H9 (cell line): ENCODE data around the gene RILPL2. TPM values are rescaled to one million over a fixed set of nuclear protein-coding genes. Genes with fewer than 3 reads are reported as not detected.

Source experiments
- DNase-seq: peaks from one replicate; pipeline ENCODE4 v3.0.0-alpha.2; 2017
- H2AFZ ChIP-seq: one replicate; pipeline ENCODE4 v1.6.1; 2013; ENCODE audit warnings: mild to moderate bottlenecking, low read length, control low read depth, moderate library complexity
- H2AK5ac ChIP-seq: 2 replicates; pipeline ENCODE4 v1.6.1; 2013; ENCODE audit warnings: low read length, control low read depth, mixed read lengths; ENCODE audit not compliant: insufficient read length
- H2BK120ac ChIP-seq: one replicate; pipeline ENCODE4 v1.6.1; 2013; ENCODE audit warnings: low read depth, mild to moderate bottlenecking, low read length, control low read depth, inconsistent platforms; ENCODE audit not compliant: poor library complexity, severe bottlenecking
- H2BK12ac ChIP-seq: 2 replicates; pipeline ENCODE4 v1.6.1; 2013; ENCODE audit warnings: low read length, control low read depth, mixed read lengths, low read depth; ENCODE audit not compliant: insufficient read length
- H2BK15ac ChIP-seq: 2 replicates; pipeline ENCODE4 v1.6.1; 2013; ENCODE audit warnings: low read depth, low read length, control low read depth
- H2BK20ac ChIP-seq: one replicate; pipeline ENCODE4 v1.6.1; 2013; ENCODE audit warnings: low read depth, mild to moderate bottlenecking, low read length, control low read depth, inconsistent platforms; ENCODE audit not compliant: poor library complexity, severe bottlenecking
- H2BK5ac ChIP-seq: 2 replicates; pipeline ENCODE4 v1.6.1; 2013; ENCODE audit warnings: low read length, control low read depth, mixed read lengths; ENCODE audit not compliant: insufficient read length
- H3K14ac ChIP-seq: 2 replicates; pipeline ENCODE4 v1.6.1; 2013; ENCODE audit warnings: low read length, control low read depth; ENCODE audit not compliant: insufficient read depth
- H3K18ac ChIP-seq: 2 replicates; pipeline ENCODE4 v1.6.1; 2013; ENCODE audit warnings: low read depth, mild to moderate bottlenecking, mixed read lengths, low read length, control low read depth; ENCODE audit not compliant: insufficient read length
- H3K23ac ChIP-seq: 2 replicates; pipeline ENCODE4 v1.6.1; 2013; ENCODE audit warnings: low read length, control low read depth, mixed read lengths, low read depth; ENCODE audit not compliant: insufficient read length
- H3K23me2 ChIP-seq: 2 replicates; pipeline ENCODE4 v1.6.1; 2013; ENCODE audit warnings: low read depth, mild to moderate bottlenecking, mixed read lengths, low read length, control low read depth; ENCODE audit not compliant: insufficient read length, poor library complexity, severe bottlenecking
- H3K27ac ChIP-seq: 2 replicates; pipeline ENCODE4 v1.5.1; 2013; ENCODE audit warnings: low read length, control low read depth, mixed read lengths, low read depth; ENCODE audit not compliant: insufficient read length
- H3K27me3 ChIP-seq: 2 replicates; pipeline ENCODE4 v1.6.1; 2013; ENCODE audit warnings: low read length, control low read depth, inconsistent platforms; ENCODE audit not compliant: insufficient read depth
- H3K4ac ChIP-seq: 2 replicates; pipeline ENCODE4 v1.6.1; 2013; ENCODE audit warnings: low read depth, mild to moderate bottlenecking, control low read depth, inconsistent platforms, low read length, moderate library complexity
- H3K4me1 ChIP-seq: 2 replicates; pipeline ENCODE4 v1.6.1; 2013; ENCODE audit warnings: low read length, control low read depth, inconsistent platforms; ENCODE audit not compliant: insufficient read depth
- H3K4me2 ChIP-seq: 2 replicates; pipeline ENCODE4 v1.6.1; 2013; ENCODE audit warnings: low read length, control low read depth, mixed read lengths; ENCODE audit not compliant: insufficient read length, insufficient read depth
- H3K56ac ChIP-seq: 2 replicates; pipeline ENCODE4 v1.6.1; 2013; ENCODE audit warnings: low read depth, mild to moderate bottlenecking, mixed read lengths, low read length, control low read depth; ENCODE audit not compliant: insufficient read length
- H3K79me1 ChIP-seq: 2 replicates; pipeline ENCODE4 v1.6.1; 2013; ENCODE audit warnings: low read depth, mild to moderate bottlenecking, moderate library complexity, low read length, control low read depth, inconsistent platforms; ENCODE audit not compliant: insufficient read depth, poor library complexity, severe bottlenecking
- H3K79me2 ChIP-seq: 2 replicates; pipeline ENCODE4 v1.6.1; 2013; ENCODE audit warnings: low read length, control low read depth, inconsistent platforms; ENCODE audit not compliant: insufficient read depth
- H3K9ac ChIP-seq: 2 replicates; pipeline ENCODE4 v1.6.1; 2013; ENCODE audit warnings: low read length, control low read depth, mixed read lengths; ENCODE audit not compliant: insufficient read length; ENCODE audit errors: extremely low read depth
- H3K9me3 ChIP-seq: one replicate; pipeline ENCODE4 v1.6.1; 2013; ENCODE audit warnings: low read depth, low read length, inconsistent platforms; ENCODE audit not compliant: control insufficient read depth
- H3T11ph ChIP-seq: one replicate; pipeline ENCODE4 v1.6.1; 2013; ENCODE audit warnings: mild to moderate bottlenecking, low read length, control low read depth, inconsistent platforms
- H4K20me1 ChIP-seq: one replicate; pipeline ENCODE4 v1.6.1; 2013; ENCODE audit not compliant: control insufficient read depth, insufficient read length, insufficient read depth
- H4K5ac ChIP-seq: 2 replicates; pipeline ENCODE4 v1.6.1; 2013; ENCODE audit warnings: low read depth, mild to moderate bottlenecking, mixed read lengths, low read length, control low read depth; ENCODE audit not compliant: insufficient read length
- H4K8ac ChIP-seq: replicated peaks from 2 replicates; pipeline ENCODE4 v1.6.1; 2013; ENCODE audit warnings: low read length, control low read depth, mixed read lengths, low read depth; ENCODE audit not compliant: insufficient read length
- H4K91ac ChIP-seq: 2 replicates; pipeline ENCODE4 v1.6.1; 2013; ENCODE audit warnings: low read depth, mild to moderate bottlenecking, moderate library complexity, mixed read lengths, low read length, control low read depth; ENCODE audit not compliant: insufficient read length
- H3K27ac Mint-ChIP-seq, 3 experiments: 2 replicates in 2 of 3; 3 replicates in 1 of 3; pipeline ENCODE4 v1.8.0; 2020 to 2021; ENCODE audit warnings: mixed read lengths in 3 of 3, mild to moderate bottlenecking in 1 of 3, moderate library complexity in 1 of 3
- H3K27me3 Mint-ChIP-seq: 2 replicates; pipeline ENCODE4 v1.8.0; 2021; ENCODE audit warnings: low read depth, mild to moderate bottlenecking, moderate library complexity, mixed read lengths
- H3K36me3 Mint-ChIP-seq, 3 experiments: 2 replicates in 2 of 3; 3 replicates in 1 of 3; pipeline ENCODE4 v1.8.0; 2020 to 2021; ENCODE audit warnings: low read depth in 3 of 3, mixed read lengths in 3 of 3; ENCODE audit not compliant: insufficient read depth in 1 of 3
- H3K4me1 Mint-ChIP-seq, 2 experiments: 2 replicates each; pipeline ENCODE4 v1.8.0; 2020; ENCODE audit warnings: mixed read lengths in 2 of 2
- H3K4me3 Mint-ChIP-seq, 2 experiments: 2 replicates in 1 of 2; 3 replicates in 1 of 2; pipeline ENCODE4 v1.8.0; 2020 to 2021; ENCODE audit warnings: mild to moderate bottlenecking in 2 of 2, mixed read lengths in 2 of 2, moderate library complexity in 1 of 2
- H3K9me3 Mint-ChIP-seq, 2 experiments: 2 replicates in 1 of 2; 3 replicates in 1 of 2; pipeline ENCODE4 v1.8.0; 2020; ENCODE audit warnings: mild to moderate bottlenecking in 2 of 2, mixed read lengths in 2 of 2, moderate library complexity in 1 of 2
- WGBS: extraction: QIAGEN DNeasy Blood & Tissue Kit; methylation state at CpG from one replicate; pipeline ENCODE4 v1.1.7; 2013; ENCODE audit warnings: missing lambda C conversion rate, low lambda C conversion rate, mixed read lengths; ENCODE audit not compliant: insufficient read length; ENCODE audit errors: extremely low coverage; 5-methylcytosine and 5-hydroxymethylcytosine counted together
- total RNA-seq: library from RNA; stranded (reverse); gene quantifications from 2 replicates; pipeline ENCODE4 v1.2.1, GENCODE V29; 2021
- TF ChIP-seq, protein P1 (sequence below): fragments of 200-600 bp; sonication (generic); conservative IDR thresholded peaks from 3 replicates; pipeline ENCODE4 v1.8.0; 2021; ENCODE audit warnings: antibody characterized with exemption, mild to moderate bottlenecking

Gene RILPL2
- total RNA-seq, 1 experiment from 2014 or later, result 1.4 TPM

DNA sequence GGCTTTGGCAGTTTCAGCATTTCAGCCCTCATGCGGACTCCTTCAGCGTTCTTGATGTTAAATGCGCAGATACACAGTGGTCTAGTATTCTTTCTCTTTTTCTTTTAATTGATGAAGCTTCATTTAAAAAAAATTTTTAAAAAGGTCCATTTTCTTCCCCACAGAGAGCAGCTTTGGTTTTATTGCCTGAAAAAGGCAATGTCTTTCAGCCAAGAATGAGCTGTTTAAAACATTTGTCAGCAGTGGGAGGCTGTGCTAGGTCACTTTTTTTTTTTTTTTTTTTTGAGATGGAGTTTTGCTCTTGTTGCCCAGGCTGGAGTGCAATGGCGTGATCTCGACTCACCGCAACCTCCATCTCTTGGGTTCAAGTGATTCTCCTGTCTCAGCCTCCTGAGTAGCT, 39.1 kb downstream of the RILPL2 start:
- Histone ChIP-seq H3K56ac (no peak overlapping the region), H2BK120ac (no peak overlapping the region), H2BK12ac (no peak overlapping the region), H2AK5ac (no peak overlapping the region), H3K4me2 (no peak overlapping the region), H2AFZ (no peak overlapping the region), H3K9ac (no peak overlapping the region), H3K4ac (no peak overlapping the region), H4K20me1 (no peaks in the 10 kb centered on the region), H3K18ac (no peak overlapping the region), H3K4me1 (no peaks in the 10 kb centered on the region; the same call in 1 of the 2 replicates), H3K9me3 (no peaks in the 10 kb centered on the region), H3K23me2 (no peaks in the 10 kb centered on the region), H4K8ac (no peak overlapping the region), H3K23ac (no peak overlapping the region), H2BK20ac (no peak overlapping the region), H3K27ac (no peak overlapping the region), H3K79me2 (no peaks in the 10 kb centered on the region), H3K14ac (no peak overlapping the region), H2BK15ac (no peak overlapping the region), H3K27me3 (peaks cover 2% of the 10 kb centered on the region; the same call in 1 of the 2 replicates), H4K91ac (no peak overlapping the region), H4K5ac (no peak overlapping the region), H3T11ph (no peak overlapping the region), H2BK5ac (no peak overlapping the region), H3K79me1 (no peaks in the 10 kb centered on the region)
- Mint-ChIP-seq H3K36me3 (peaks cover 12 to 57% (median 29%) of the 10 kb centered on the region in 3 experiments; a peak in 6 of 7 replicates), H3K27me3 (peaks cover 75% of the 10 kb centered on the region), H3K4me3 (no peak overlapping the region), H3K4me1 (peaks cover 5 to 6% of the 10 kb centered on the region in 2 experiments), H3K9me3 (no peaks in the 10 kb centered on the region), H3K27ac (no peak overlapping the region)
- DNase-seq, result no peak
- TF ChIP-seq, protein P1, sequence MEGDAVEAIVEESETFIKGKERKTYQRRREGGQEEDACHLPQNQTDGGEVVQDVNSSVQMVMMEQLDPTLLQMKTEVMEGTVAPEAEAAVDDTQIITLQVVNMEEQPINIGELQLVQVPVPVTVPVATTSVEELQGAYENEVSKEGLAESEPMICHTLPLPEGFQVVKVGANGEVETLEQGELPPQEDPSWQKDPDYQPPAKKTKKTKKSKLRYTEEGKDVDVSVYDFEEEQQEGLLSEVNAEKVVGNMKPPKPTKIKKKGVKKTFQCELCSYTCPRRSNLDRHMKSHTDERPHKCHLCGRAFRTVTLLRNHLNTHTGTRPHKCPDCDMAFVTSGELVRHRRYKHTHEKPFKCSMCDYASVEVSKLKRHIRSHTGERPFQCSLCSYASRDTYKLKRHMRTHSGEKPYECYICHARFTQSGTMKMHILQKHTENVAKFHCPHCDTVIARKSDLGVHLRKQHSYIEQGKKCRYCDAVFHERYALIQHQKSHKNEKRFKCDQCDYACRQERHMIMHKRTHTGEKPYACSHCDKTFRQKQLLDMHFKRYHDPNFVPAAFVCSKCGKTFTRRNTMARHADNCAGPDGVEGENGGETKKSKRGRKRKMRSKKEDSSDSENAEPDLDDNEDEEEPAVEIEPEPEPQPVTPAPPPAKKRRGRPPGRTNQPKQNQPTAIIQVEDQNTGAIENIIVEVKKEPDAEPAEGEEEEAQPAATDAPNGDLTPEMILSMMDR, result no peak
- WGBS, result no CpG with 5 or more reads among the region's 6 CpGs
